Smooth muscle cell of bladder (primary cell): ENCODE data around the gene ZBED3. TPM values are rescaled to one million over a fixed set of nuclear protein-coding genes. Genes with fewer than 3 reads are reported as not detected.

ENCODE experiments used
- total RNA-seq: library from RNA; depleted of rRNA; stranded (reverse); fragments of >200 nt; gene quantifications from 2 replicates; pipeline ENCODE4 v1.2.3, GENCODE V29; 2014

The ZBED3 gene, protein sequence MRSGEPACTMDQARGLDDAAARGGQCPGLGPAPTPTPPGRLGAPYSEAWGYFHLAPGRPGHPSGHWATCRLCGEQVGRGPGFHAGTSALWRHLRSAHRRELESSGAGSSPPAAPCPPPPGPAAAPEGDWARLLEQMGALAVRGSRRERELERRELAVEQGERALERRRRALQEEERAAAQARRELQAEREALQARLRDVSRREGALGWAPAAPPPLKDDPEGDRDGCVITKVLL
- total RNA-seq: 0.28 and 0.57 TPM in 2 replicates

DNA sequence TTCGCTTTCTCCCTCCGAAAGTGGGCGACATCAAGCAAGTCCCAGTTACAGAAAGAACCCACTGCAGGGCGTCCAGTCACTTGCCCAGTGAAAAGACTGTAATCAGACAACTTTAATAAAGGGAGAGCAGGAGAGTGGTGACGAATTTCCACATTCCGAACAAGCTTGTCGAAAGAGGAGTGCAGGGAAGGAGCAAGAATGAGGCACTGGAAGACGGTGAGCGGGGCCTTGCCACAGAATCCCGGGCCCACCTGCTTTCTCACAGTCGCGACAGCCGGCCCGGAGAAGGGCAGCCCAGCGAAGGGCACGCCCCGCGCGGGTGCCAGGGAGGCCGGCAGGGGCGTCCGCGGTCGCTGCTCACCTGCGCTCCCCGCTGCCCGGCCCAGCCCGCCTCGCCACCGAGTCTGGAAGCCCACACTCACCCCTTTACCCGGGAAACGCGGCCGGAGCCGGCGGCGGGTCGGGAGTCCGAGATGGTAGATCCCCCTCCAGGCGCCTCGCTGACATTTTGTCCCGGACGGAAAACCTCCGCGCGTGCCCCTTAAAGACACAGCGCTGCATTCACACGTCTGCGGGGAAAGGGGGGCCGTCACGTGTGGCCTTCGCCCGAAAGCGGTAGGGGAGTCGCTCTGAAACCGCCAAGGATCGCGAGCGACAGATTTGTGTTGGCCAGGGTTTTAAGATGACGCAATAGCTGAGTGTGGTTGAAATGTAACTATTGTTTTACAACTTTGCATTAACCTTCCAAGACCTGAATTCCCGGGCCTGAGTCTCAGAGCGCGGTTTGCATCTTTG is at the start of gene ZBED3:
TSS of gene ZBED3 (minus strand) at position 597 of the 795 bp plus-strand sequence. CDS start 9,407 bp downstream, outside the sequence.

DNA sequence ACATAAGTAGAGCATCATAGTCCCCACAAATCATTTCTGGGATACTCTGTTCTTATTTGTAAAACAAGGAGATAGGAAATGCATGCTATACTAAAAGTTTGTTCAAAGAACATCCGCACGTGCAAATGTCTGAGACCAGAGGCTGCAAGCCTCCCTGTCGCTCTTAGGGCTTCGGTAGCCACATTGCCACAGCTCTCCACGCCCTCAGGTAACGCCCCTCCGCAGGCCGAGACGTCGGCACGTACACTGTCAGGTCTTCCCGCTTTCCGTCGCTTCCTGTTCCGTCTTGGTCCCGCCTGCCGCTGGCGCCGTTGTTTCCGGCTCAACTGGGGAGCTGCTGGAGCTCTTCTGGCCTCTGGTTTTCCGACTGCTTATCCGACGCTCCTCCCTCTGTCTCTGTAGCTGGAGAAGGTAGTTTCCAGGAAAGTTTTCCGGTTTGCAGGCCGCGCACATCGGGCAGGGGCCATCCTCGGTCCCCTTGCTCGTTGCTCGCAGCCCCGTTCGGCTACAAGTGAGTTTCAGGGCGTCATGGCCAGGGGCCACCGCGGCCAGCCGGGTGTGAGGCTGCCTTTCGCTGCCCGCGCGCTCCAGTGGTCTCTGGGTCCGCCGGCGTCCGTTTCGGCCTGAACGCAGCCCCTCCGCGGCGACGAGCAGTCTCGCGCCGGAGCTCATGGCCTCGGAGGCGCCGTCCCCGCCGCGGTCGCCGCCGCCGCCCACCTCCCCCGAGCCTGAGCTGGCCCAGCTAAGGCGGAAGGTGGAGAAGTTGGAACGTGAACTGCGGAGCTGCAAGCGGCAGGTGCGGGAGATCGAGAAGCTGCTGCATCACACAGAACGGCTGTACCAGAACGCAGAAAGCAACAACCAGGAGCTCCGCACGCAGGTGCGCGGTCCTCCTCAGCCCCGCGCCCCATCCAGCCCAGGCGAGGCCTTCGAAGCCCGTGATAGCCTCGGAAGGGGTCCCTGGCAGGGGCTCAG is 56.7 kb downstream of the ZBED3 start, which contains the start of gene AGGF1:
TSS of gene AGGF1 (plus strand) at position 308 of the 975 bp plus-strand sequence. CDS start at position 671, 363 bp downstream.

Other genes with a start within 250 kb of the ZBED3 start
- gene S100Z, start 237.3 kb downstream of the ZBED3 start, total RNA-seq: not detected in 2 replicates
- gene CRHBP, start 134.2 kb downstream of the ZBED3 start, total RNA-seq: 1.3 and 2.1 TPM in 2 replicates
- gene AGGF1, start 56.9 kb downstream of the ZBED3 start, total RNA-seq: 27.3 and 32.0 TPM in 2 replicates
- 0.09 and 0.14 TPM in 2 replicates for gene PDE8B, start 123.4 kb upstream of the ZBED3 start, total RNA-seq